HL-60 (cell line): ENCODE measurements around the gene DIAPH2.

ENCODE experiments used
- GABPA ChIP-seq: IDR thresholded peaks from 2 replicates; pipeline ENCODE4 v1.6.1; 2012; ENCODE audit warnings: low read depth
- POLR2AphosphoS5 ChIP-seq: IDR thresholded peaks from 2 replicates; pipeline ENCODE4 v1.6.1; 2012; ENCODE audit warnings: low read depth
- REST ChIP-seq: IDR thresholded peaks from 2 replicates; pipeline ENCODE4 v1.6.1; 2012; ENCODE audit warnings: low read depth; ENCODE audit not compliant: insufficient replicate concordance
- TF ChIP-seq, protein P1 (sequence below): IDR thresholded peaks from one replicate; pipeline ENCODE4 v1.5.1; 2011; ENCODE audit warnings: low read length, control low read depth, inconsistent platforms; ENCODE audit not compliant: insufficient read depth

GRCh38 chrX:97234471-97235081 is 549.9 kb downstream of the DIAPH2 start:
- TF ChIP-seq, protein P1, sequence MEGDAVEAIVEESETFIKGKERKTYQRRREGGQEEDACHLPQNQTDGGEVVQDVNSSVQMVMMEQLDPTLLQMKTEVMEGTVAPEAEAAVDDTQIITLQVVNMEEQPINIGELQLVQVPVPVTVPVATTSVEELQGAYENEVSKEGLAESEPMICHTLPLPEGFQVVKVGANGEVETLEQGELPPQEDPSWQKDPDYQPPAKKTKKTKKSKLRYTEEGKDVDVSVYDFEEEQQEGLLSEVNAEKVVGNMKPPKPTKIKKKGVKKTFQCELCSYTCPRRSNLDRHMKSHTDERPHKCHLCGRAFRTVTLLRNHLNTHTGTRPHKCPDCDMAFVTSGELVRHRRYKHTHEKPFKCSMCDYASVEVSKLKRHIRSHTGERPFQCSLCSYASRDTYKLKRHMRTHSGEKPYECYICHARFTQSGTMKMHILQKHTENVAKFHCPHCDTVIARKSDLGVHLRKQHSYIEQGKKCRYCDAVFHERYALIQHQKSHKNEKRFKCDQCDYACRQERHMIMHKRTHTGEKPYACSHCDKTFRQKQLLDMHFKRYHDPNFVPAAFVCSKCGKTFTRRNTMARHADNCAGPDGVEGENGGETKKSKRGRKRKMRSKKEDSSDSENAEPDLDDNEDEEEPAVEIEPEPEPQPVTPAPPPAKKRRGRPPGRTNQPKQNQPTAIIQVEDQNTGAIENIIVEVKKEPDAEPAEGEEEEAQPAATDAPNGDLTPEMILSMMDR: no peak
- TF ChIP-seq GABPA: no peak
- no peak for TF ChIP-seq POLR2AphosphoS5
- no peak for TF ChIP-seq REST
